Astrocyte (in vitro differentiated cells and primary cell): Measurements from ENCODE around the gene GPR158. TPM values are rescaled to one million over a fixed set of nuclear protein-coding genes. Genes with fewer than 3 reads are reported as not detected.

ENCODE experiments used
- DNase-seq: peaks from one replicate; pipeline ENCODE4 v3.0.0-alpha.2; 2010; ENCODE audit warnings: low read depth
- FAIRE-seq: peaks from 2 replicates; lab custom pipeline; 2011; peaks lifted over from hg19 to GRCh38; lab: Jason Lieb, UNC
- H2AFZ ChIP-seq: 2 replicates; pipeline ENCODE4 v1.6.0; 2012; ENCODE audit warnings: low read depth, low read length, inconsistent platforms
- H3K27ac ChIP-seq: 2 replicates; pipeline ENCODE4 v1.5.1; 2011; ENCODE audit warnings: low read depth, low read length, inconsistent platforms
- H3K27me3 ChIP-seq: 2 replicates; pipeline ENCODE4 v1.6.0; 2011; ENCODE audit warnings: low read length, inconsistent platforms; ENCODE audit not compliant: insufficient read depth
- H3K36me3 ChIP-seq: 2 replicates; pipeline ENCODE4 v1.5.1; 2011; ENCODE audit warnings: low read length, inconsistent platforms; ENCODE audit not compliant: insufficient read depth
- H3K4me1 ChIP-seq: 2 replicates; pipeline ENCODE4 v1.5.1; 2011; ENCODE audit warnings: low read length, inconsistent platforms; ENCODE audit not compliant: insufficient read depth
- H3K4me2 ChIP-seq: 2 replicates; pipeline ENCODE4 v1.6.0; 2012; ENCODE audit warnings: low read length, inconsistent platforms
- H3K4me3 ChIP-seq: 2 replicates; pipeline ENCODE4 v1.5.1; 2011; ENCODE audit warnings: low read depth, mild to moderate bottlenecking, low read length, inconsistent platforms; ENCODE audit not compliant: insufficient read depth
- H3K79me2 ChIP-seq: 2 replicates; pipeline ENCODE4 v1.6.0; 2012; ENCODE audit warnings: mild to moderate bottlenecking, low read length, inconsistent platforms; ENCODE audit not compliant: insufficient read depth
- H3K9ac ChIP-seq: 2 replicates; pipeline ENCODE4 v1.6.0; 2012; ENCODE audit warnings: mild to moderate bottlenecking, low read length, inconsistent platforms
- H3K9me3 ChIP-seq: 2 replicates; pipeline ENCODE4 v1.5.1; 2012; ENCODE audit warnings: low read depth, mild to moderate bottlenecking, low read length, inconsistent platforms; ENCODE audit not compliant: insufficient read depth
- H4K20me1 ChIP-seq: 2 replicates; pipeline ENCODE4 v1.6.0; 2012; ENCODE audit warnings: low read length, inconsistent platforms; ENCODE audit not compliant: insufficient read depth
- H3K27ac Mint-ChIP-seq: one replicate; pipeline ENCODE4 v1.8.0; 2021; ENCODE audit warnings: mild to moderate bottlenecking, mixed read lengths; ENCODE audit not compliant: unreplicated experiment
- H3K27me3 Mint-ChIP-seq: one replicate; pipeline ENCODE4 v1.8.0; 2021; ENCODE audit warnings: low read depth, mixed read lengths; ENCODE audit not compliant: unreplicated experiment
- H3K36me3 Mint-ChIP-seq: one replicate; pipeline ENCODE4 v1.8.0; 2021; ENCODE audit warnings: low read depth, mixed read lengths; ENCODE audit not compliant: unreplicated experiment
- H3K4me1 Mint-ChIP-seq: one replicate; pipeline ENCODE4 v1.8.0; 2021; ENCODE audit warnings: low read depth, mixed read lengths; ENCODE audit not compliant: unreplicated experiment
- H3K4me3 Mint-ChIP-seq: one replicate; pipeline ENCODE4 v1.8.0; 2021; ENCODE audit warnings: mild to moderate bottlenecking, moderate library complexity, mixed read lengths; ENCODE audit not compliant: unreplicated experiment
- H3K9me3 Mint-ChIP-seq: one replicate; pipeline ENCODE4 v1.8.0; 2021; ENCODE audit warnings: mild to moderate bottlenecking, mixed read lengths; ENCODE audit not compliant: unreplicated experiment
- CTCF ChIP-seq: IDR thresholded peaks from 2 replicates; pipeline ENCODE4 v1.5.1; 2011; ENCODE audit warnings: low read depth, mild to moderate bottlenecking, inconsistent platforms, low read length, moderate library complexity; ENCODE audit not compliant: insufficient read depth
- EZH2 ChIP-seq: IDR thresholded peaks from 2 replicates; pipeline ENCODE4 v1.6.1; 2012; ENCODE audit warnings: mild to moderate bottlenecking, low read length, inconsistent platforms; ENCODE audit not compliant: insufficient read depth
- total RNA-seq: library from RNA; stranded (reverse); gene quantifications from 2 replicates; pipeline ENCODE4 v1.2.1, GENCODE V29; 2021

Gene GPR158
- total RNA-seq, 1 donor from 2014 or later: 0.27 TPM

GRCh38 chr10:25536027-25536426 lies 361.2 kb downstream of the GPR158 start:
- FAIRE-seq: no peak

GRCh38 chr10:25547382-25547781 lies 372.6 kb downstream of the GPR158 start:
- H3K4me2 ChIP-seq: peak overlapping the region; percentile 78
- no peaks in the 10 kb centered on the region for H3K9me3 ChIP-seq
- H3K4me3 Mint-ChIP-seq: no peak overlapping the region
- H3K27me3 Mint-ChIP-seq: no peaks in the 10 kb centered on the region
- peaks cover 5% of the 10 kb centered on the region for H3K9me3 Mint-ChIP-seq
- H3K27ac ChIP-seq: peak overlapping the region; percentile 43
- H4K20me1 ChIP-seq: no peaks in the 10 kb centered on the region
- H3K27me3 ChIP-seq: no peaks in the 10 kb centered on the region
- H3K4me1 Mint-ChIP-seq: peaks cover 7% of the 10 kb centered on the region
- DNase-seq: peak; percentile 66
- H3K4me1 ChIP-seq: peaks cover 8% of the 10 kb centered on the region
- H3K36me3 ChIP-seq: no peaks in the 10 kb centered on the region
- peak overlapping the region; percentile 23 for H3K4me3 ChIP-seq
- H3K9ac ChIP-seq: peak overlapping the region; percentile 42
- no peak for FAIRE-seq
- no peaks in the 10 kb centered on the region for H3K79me2 ChIP-seq
- peak overlapping the region; percentile 41 for H2AFZ ChIP-seq
- TF ChIP-seq CTCF (no peak), EZH2 (no peak)
- no peaks in the 10 kb centered on the region for H3K36me3 Mint-ChIP-seq
- H3K27ac Mint-ChIP-seq: peak overlapping the region; percentile 60

More at GRCh38 chr10:25536027-25536426, 361.2 kb downstream of the GPR158 start:
- H3K36me3 Mint-ChIP-seq: no peaks in the 10 kb centered on the region
- no peak overlapping the region for H3K4me3 Mint-ChIP-seq
- no peaks in the 10 kb centered on the region for H3K4me1 Mint-ChIP-seq
- Histone ChIP-seq H2AFZ (no peak overlapping the region), H3K79me2 (no peaks in the 10 kb centered on the region), H3K27me3 (no peaks in the 10 kb centered on the region), H3K36me3 (no peaks in the 10 kb centered on the region), H3K4me2 (no peak overlapping the region), H3K9ac (no peak overlapping the region), H3K4me1 (no peaks in the 10 kb centered on the region), H3K9me3 (no peaks in the 10 kb centered on the region), H3K27ac (no peak overlapping the region), H3K4me3 (no peak overlapping the region), H4K20me1 (no peaks in the 10 kb centered on the region)
- H3K27ac Mint-ChIP-seq: no peak overlapping the region
- no peaks in the 10 kb centered on the region for H3K27me3 Mint-ChIP-seq
- no peak for DNase-seq
- no peak for TF ChIP-seq EZH2
- no peak for TF ChIP-seq CTCF
- no peaks in the 10 kb centered on the region for H3K9me3 Mint-ChIP-seq

GRCh38 chr10:25552283-25552919 lies 377.6 kb downstream of the GPR158 start:
- H3K27me3 ChIP-seq: no peaks in the 10 kb centered on the region
- no peak overlapping the region for H2AFZ ChIP-seq
- TF ChIP-seq CTCF (no peak), EZH2 (no peak)
- no peak overlapping the region for H3K4me3 ChIP-seq
- no peak for FAIRE-seq
- H3K4me2 ChIP-seq: peak overlapping the region; percentile 16
- no peaks in the 10 kb centered on the region for H3K36me3 Mint-ChIP-seq
- no peak overlapping the region for H3K9ac ChIP-seq
- no peaks in the 10 kb centered on the region for H3K79me2 ChIP-seq
- H3K9me3 ChIP-seq: no peaks in the 10 kb centered on the region
- peak; percentile 75 for DNase-seq
- peaks cover 15% of the 10 kb centered on the region for H3K4me1 Mint-ChIP-seq
- no peaks in the 10 kb centered on the region for H3K36me3 ChIP-seq
- H3K27ac Mint-ChIP-seq: no peak overlapping the region
- H3K27me3 Mint-ChIP-seq: no peaks in the 10 kb centered on the region
- H3K9me3 Mint-ChIP-seq: no peaks in the 10 kb centered on the region
- H4K20me1 ChIP-seq: no peaks in the 10 kb centered on the region
- peaks cover 18% of the 10 kb centered on the region for H3K4me1 ChIP-seq
- H3K27ac ChIP-seq: no peak overlapping the region
- no peak overlapping the region for H3K4me3 Mint-ChIP-seq
